H1 (cell line): ENCODE data around the gene MIA2. TPM values are rescaled to one million over a fixed set of nuclear protein-coding genes. Genes with fewer than 3 reads are reported as not detected.

Experiments
- CTCF ChIA-PET: fragments of 300-600 bp; sonication (Branson Sonifier 250); formaldehyde crosslinking; loops from one replicate; lab custom pipeline; 2021; ENCODE audit not compliant: partially characterized antibody; lab: Charles Lee
- POLR2A ChIA-PET: fragments of 300-600 bp; sonication (Branson Sonifier 250); formaldehyde crosslinking; loops from one replicate; lab custom pipeline; 2021; ENCODE audit warnings: inconsistent platforms; ENCODE audit not compliant: partially characterized antibody; lab: Charles Lee
- DNase-seq, 2 experiments: peaks; one replicate each; pipeline versions ENCODE4 v3.0.0 to v3.0.0-alpha.2; 2010 to 2022; ENCODE audit warnings: low spot score in 2 of 2, low read depth in 1 of 2, mixed read lengths in 1 of 2
- FAIRE-seq: peaks from 2 replicates; lab custom pipeline; 2011; peaks lifted over from hg19 to GRCh38; lab: Jason Lieb, UNC
- H2AFZ ChIP-seq: 2 replicates; pipeline ENCODE4 v1.8.1; 2012; ENCODE audit warnings: low read length, inconsistent platforms
- H2AK5ac ChIP-seq: 2 replicates; pipeline ENCODE4 v1.6.1; 2013; ENCODE audit warnings: low read depth, low read length
- H2BK120ac ChIP-seq: replicated peaks from 2 replicates; pipeline ENCODE3; 2013; ENCODE audit warnings: low read depth, low read length, inconsistent platforms
- H2BK12ac ChIP-seq: 2 replicates; pipeline ENCODE4 v1.6.1; 2013; ENCODE audit warnings: low read depth, low read length
- H2BK15ac ChIP-seq: 2 replicates; pipeline ENCODE4 v1.6.1; 2013; ENCODE audit warnings: low read length
- H2BK20ac ChIP-seq: 2 replicates; pipeline ENCODE4 v1.6.1; 2013; ENCODE audit warnings: low read length
- H2BK5ac ChIP-seq: 2 replicates; pipeline ENCODE4 v1.6.1; 2013; ENCODE audit warnings: low read depth, low read length
- H3K14ac ChIP-seq: 2 replicates; pipeline ENCODE4 v1.6.1; 2013; ENCODE audit warnings: inconsistent platforms; ENCODE audit not compliant: insufficient read length
- H3K18ac ChIP-seq: 2 replicates; pipeline ENCODE4 v1.6.1; 2013; ENCODE audit warnings: low read length; ENCODE audit errors: extremely low read depth
- H3K23ac ChIP-seq: 2 replicates; pipeline ENCODE4 v1.6.1; 2013; ENCODE audit warnings: inconsistent platforms; ENCODE audit not compliant: insufficient read length
- H3K23me2 ChIP-seq: 2 replicates; pipeline ENCODE4 v1.6.1; 2013; ENCODE audit warnings: low read depth, low read length
- H3K27ac ChIP-seq: 2 replicates; pipeline ENCODE4 v1.6.1; 2011; ENCODE audit warnings: low read depth, low read length, inconsistent platforms
- H3K27me3 ChIP-seq, 4 experiments: replicated peaks in 1 of 4; 1 replicate in 1 of 4; 2 replicates in 3 of 4; pipeline versions ENCODE4 v1.6.1 to v1.8.1; 2011 to 2013; ENCODE audit warnings: low read length in 3 of 4, mild to moderate bottlenecking in 3 of 4, inconsistent platforms in 2 of 4, mixed read lengths in 2 of 4, moderate library complexity in 1 of 4; ENCODE audit not compliant: control insufficient read depth in 3 of 4, insufficient read depth in 3 of 4; ENCODE audit errors: extremely low read depth in 1 of 4
- H3K36me3 ChIP-seq, 4 experiments: 2 replicates each; pipeline versions ENCODE4 v1.6.1 to v1.8.1; 2011 to 2013; ENCODE audit warnings: mild to moderate bottlenecking in 4 of 4, low read length in 3 of 4, moderate library complexity in 2 of 4, control low read depth in 1 of 4, inconsistent platforms in 1 of 4; ENCODE audit not compliant: insufficient read depth in 4 of 4, control insufficient read depth in 2 of 4
- H3K4ac ChIP-seq: replicated peaks from 2 replicates; pipeline ENCODE3; 2013; ENCODE audit warnings: low read length, low read depth, mixed read lengths, inconsistent platforms; ENCODE audit not compliant: insufficient read length
- H3K4me1 ChIP-seq, 4 experiments: replicated peaks in 1 of 4; 1 replicate in 1 of 4; 2 replicates in 3 of 4; pipeline versions ENCODE4 v1.6.1 to v1.8.1; 2011 to 2013; ENCODE audit warnings: low read length in 3 of 4, inconsistent platforms in 2 of 4, mixed read lengths in 1 of 4; ENCODE audit not compliant: insufficient read depth in 4 of 4, control insufficient read depth in 3 of 4
- H3K4me2 ChIP-seq, 2 experiments: 2 replicates each; pipeline versions ENCODE4 v1.6.1 to v1.8.1; 2011 to 2013; ENCODE audit warnings: low read depth in 2 of 2, low read length in 2 of 2, control low read depth in 1 of 2, inconsistent platforms in 1 of 2, mild to moderate bottlenecking in 1 of 2; ENCODE audit not compliant: insufficient read depth in 1 of 2
- H3K4me3 ChIP-seq, 4 experiments: fragments of 200-600, 300-600 bp in 1 of 4; sonication (generic), shearing (Covaris generic), sonication (Bioruptor Twin) in 1 of 4; 2 replicates each; pipeline versions ENCODE4 v1.5.1 to v1.8.1; 2011 to 2016; ENCODE audit warnings: low read length in 4 of 4, low read depth in 3 of 4, control low read depth in 2 of 4, inconsistent platforms in 2 of 4, mild to moderate bottlenecking in 2 of 4, mixed read lengths in 1 of 4, moderate library complexity in 1 of 4; ENCODE audit not compliant: insufficient read depth in 2 of 4; ENCODE audit errors: extremely low read depth in 1 of 4
- H3K56ac ChIP-seq: replicated peaks from 2 replicates; pipeline ENCODE3; 2013; ENCODE audit warnings: low read depth, mild to moderate bottlenecking, mixed read lengths, low read length, inconsistent platforms; ENCODE audit not compliant: insufficient read length
- H3K79me1 ChIP-seq: 2 replicates; pipeline ENCODE4 v1.6.1; 2013; ENCODE audit warnings: low read depth, low read length, control low read depth
- H3K79me2 ChIP-seq, 2 experiments: 2 replicates each; pipeline versions ENCODE4 v1.6.1 to v1.8.1; 2012 to 2013; ENCODE audit warnings: low read length in 2 of 2, mild to moderate bottlenecking in 2 of 2, inconsistent platforms in 1 of 2; ENCODE audit not compliant: insufficient read depth in 2 of 2, control insufficient read depth in 1 of 2
- H3K9ac ChIP-seq, 4 experiments: replicated peaks in 1 of 4; 1 replicate in 1 of 4; 2 replicates in 3 of 4; pipeline versions ENCODE4 v1.6.1 to v1.8.1; 2011 to 2013; ENCODE audit warnings: low read depth in 3 of 4, low read length in 3 of 4, control low read depth in 2 of 4, mild to moderate bottlenecking in 2 of 4, moderate library complexity in 2 of 4, inconsistent platforms in 1 of 4; ENCODE audit errors: extremely low read depth in 1 of 4
- H3K9me3 ChIP-seq, 2 experiments: 2 replicates each; pipeline versions ENCODE4 v1.6.1 to v1.8.1; 2012 to 2013; ENCODE audit warnings: mild to moderate bottlenecking in 2 of 2, moderate library complexity in 2 of 2, control low read depth in 1 of 2, inconsistent platforms in 1 of 2, low read depth in 1 of 2, low read length in 1 of 2, mixed read lengths in 1 of 2; ENCODE audit not compliant: insufficient read depth in 2 of 2
- H4K20me1 ChIP-seq, 2 experiments: replicated peaks in 1 of 2; 2 replicates each; pipeline versions ENCODE3 to v1.8.1; 2011 to 2013; ENCODE audit warnings: inconsistent platforms in 2 of 2, low read length in 2 of 2, mild to moderate bottlenecking in 1 of 2; ENCODE audit not compliant: insufficient read depth in 2 of 2, control insufficient read depth in 1 of 2
- H4K5ac ChIP-seq: 2 replicates; pipeline ENCODE4 v1.6.1; 2013; ENCODE audit warnings: low read length, low read depth, mixed read lengths, inconsistent platforms; ENCODE audit not compliant: insufficient read length
- H4K8ac ChIP-seq: 2 replicates; pipeline ENCODE4 v1.8.0; 2013; ENCODE audit warnings: mild to moderate bottlenecking, moderate library complexity, low read length, inconsistent platforms; ENCODE audit not compliant: insufficient read depth; ENCODE audit errors: extremely low read depth
- H4K91ac ChIP-seq: replicated peaks from 2 replicates; pipeline ENCODE3; 2013; ENCODE audit warnings: low read length, mixed read lengths, inconsistent platforms; ENCODE audit not compliant: insufficient read length
- EGR1 ChIP-seq: IDR thresholded peaks from 2 replicates; pipeline ENCODE4 v1.6.1; 2011; ENCODE audit warnings: low read depth, low read length, borderline replicate concordance
- EZH2 ChIP-seq: fragments of 200-600 bp; sonication (generic); IDR thresholded peaks from 2 replicates; pipeline ENCODE4 v1.7.1; 2012; ENCODE audit warnings: low read depth, mild to moderate bottlenecking, moderate library complexity, low read length, inconsistent platforms; ENCODE audit not compliant: severe bottlenecking
- HDAC6 ChIP-seq: IDR thresholded peaks from one replicate; pipeline ENCODE4 v1.7.1; 2012; ENCODE audit warnings: low read depth, mild to moderate bottlenecking, inconsistent platforms, low read length, moderate library complexity
- KDM4A ChIP-seq: IDR thresholded peaks from one replicate; pipeline ENCODE4 v1.7.1; 2012; ENCODE audit warnings: low read depth, mild to moderate bottlenecking, moderate library complexity, low read length, inconsistent platforms; ENCODE audit not compliant: severe bottlenecking
- NANOG ChIP-seq: IDR thresholded peaks from 2 replicates; pipeline ENCODE4 v1.6.1; 2011; ENCODE audit warnings: low read length, low read depth, mild to moderate bottlenecking, inconsistent platforms; ENCODE audit not compliant: insufficient read depth, poor library complexity, severe bottlenecking
- TEAD4 ChIP-seq: IDR thresholded peaks from 2 replicates; pipeline ENCODE4 v1.6.1; 2012; ENCODE audit warnings: low read depth, low read length, inconsistent platforms, mixed read lengths
- WGBS, 2 experiments: shearing (Covaris generic) in 1 of 2; methylation state at CpG; one replicate each; pipeline versions ENCODE4 v1.1.6 to v1.1.7; 2013 to 2015; ENCODE audit warnings: low lambda C conversion rate in 2 of 2, mixed read lengths in 2 of 2, inconsistent platforms in 1 of 2, low coverage in 1 of 2, missing lambda C conversion rate in 1 of 2; ENCODE audit not compliant: insufficient replicate concordance in 2 of 2, insufficient coverage in 1 of 2, insufficient read length in 1 of 2; ENCODE audit errors: extremely low coverage in 1 of 2, missing lambda C conversion rate in 1 of 2; 5-methylcytosine and 5-hydroxymethylcytosine counted together
- polyA plus RNA-seq, 7 experiments: library from polyadenylated mRNA; depleted of rRNA in 3 of 7; stranded (reverse) in 5 of 7; unstranded in 2 of 7; fragments of >200 nt in 5 of 7; fragments of 200-250 nt in 2 of 7; gene quantifications; 1 replicate in 5 of 7; 2 replicates in 1 of 7; 4 replicates in 1 of 7; pipeline versions ENCODE4 v1.2.1 to v1.2.3, GENCODE V29; 2011 to 2013; ENCODE audit warnings: missing spikeins in 2 of 7, mixed read lengths in 2 of 7
- total RNA-seq: library from RNA; stranded (reverse); fragmentation: NEBNext Ultra II Directional; extraction: Animal tissue kit (Norgen Biotek cat#: 25700); gene quantifications from 2 replicates; pipeline ENCODE4 v1.2.1, GENCODE V29; 2021

The MIA2 gene
- total and polyA plus RNA-seq, 2 of the 8 experiments (the other 6 are each of a cell fraction or from before 2014, with no cell fraction given): 10.1 to 15.0 TPM

DNA sequence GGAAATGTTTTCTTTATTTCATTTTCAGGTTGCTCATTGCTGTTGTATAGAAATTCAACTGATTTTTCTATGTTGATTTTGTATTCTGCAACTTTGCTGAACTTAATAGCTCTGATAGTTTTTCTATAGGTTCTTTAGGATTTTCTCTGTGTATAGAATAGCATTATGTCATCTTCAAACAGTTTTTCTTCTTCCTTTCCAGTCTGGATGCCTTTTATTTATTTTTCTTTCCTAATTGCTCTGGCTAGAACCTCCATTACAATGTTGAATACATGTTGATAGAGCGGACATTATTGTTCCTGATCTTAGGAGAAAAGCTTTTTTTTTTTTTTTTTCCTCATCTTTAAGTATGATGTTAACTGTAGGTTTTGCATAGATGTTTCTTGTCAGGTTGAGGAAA lies 39.2 kb downstream of the MIA2 start:
- Histone ChIP-seq H3K27me3 (no peaks in the 10 kb centered on the region), H3K36me3 (no peaks in the 10 kb centered on the region), H3K23me2 (no peaks in the 10 kb centered on the region), H3K9ac (no peak overlapping the region), H3K23ac (no peak overlapping the region), H2AFZ (no peak overlapping the region), H3K18ac (no peak overlapping the region), H2BK20ac (no peak overlapping the region), H3K79me2 (peaks cover 3 to 72% of the 10 kb centered on the region in 2 experiments; a peak in 2 of 4 replicates), H3K9me3 (no peaks in the 10 kb centered on the region), H4K91ac (no peak overlapping the region), H4K20me1 (no peaks in the 10 kb centered on the region), H3K56ac (no peak overlapping the region), H2AK5ac (no peak overlapping the region), H3K14ac (no peak overlapping the region), H2BK120ac (no peak overlapping the region), H4K8ac (no peak overlapping the region), H3K4me1 (peaks cover 0 to 3% (median 0%) of the 10 kb centered on the region in 4 experiments; a peak in 2 of 7 replicates), H3K4me3 (no peak overlapping the region), H4K5ac (no peak overlapping the region), H2BK12ac (no peak overlapping the region), H3K4me2 (no peak overlapping the region), H2BK5ac (no peak overlapping the region), H3K79me1 (no peaks in the 10 kb centered on the region; the same call in 1 of the 2 replicates), H3K4ac (no peak overlapping the region), H3K27ac (no peak overlapping the region), H2BK15ac (no peak overlapping the region)
- ChIA-PET CTCF (no interaction called here), POLR2A (no interaction called here)
- FAIRE-seq (no peak), DNase-seq (no peak)
- 80% methylated on average over 1 of the region's 1 CpG; no CpG with 5 or more reads in 1 of the 2 experiments for WGBS, 2 experiments
- TF ChIP-seq KDM4A (no peak), EZH2 (no peak), TEAD4 (no peak), EGR1 (no peak), HDAC6 (no peak), NANOG (no peak)
